AG20443 (cell line): ENCODE data around the gene IFITM5.

Source experiments
- DNase-seq: peaks from one replicate; pipeline ENCODE4 v3.0.0; 2012; ENCODE audit warnings: low spot score, mixed read lengths

The IFITM5 gene

GRCh38 chr11:283405-284104 is 15.8 kb downstream of the IFITM5 start:
- no peak for DNase-seq

- DNase-seq: no peak
Observed at GRCh38 chr11:282630-283360, 16.5 kb downstream of the IFITM5 start.

- DNase-seq: no peak
Observed at GRCh38 chr11:282171-282570, 17.2 kb downstream of the IFITM5 start.

- DNase-seq: no peak
Observed at GRCh38 chr11:281486-282161, 17.7 kb downstream of the IFITM5 start.

- no peak for DNase-seq
Observed at GRCh38 chr11:280706-281485, 18.4 kb downstream of the IFITM5 start.

GRCh38 chr11:279966-280705 is 19.2 kb downstream of the IFITM5 start:
- peak; percentile 70 for DNase-seq

GRCh38 chr11:279040-279965 is 20.0 kb downstream of the IFITM5 start:
- DNase-seq: no peak

GRCh38 chr11:278001-278951 is 21.1 kb downstream of the IFITM5 start, which contains the start of gene NLRP6:
TSS of gene NLRP6 (plus strand) at chr11:278407. CDS start at chr11:278570, 163 bp downstream.
- DNase-seq: no peak

- DNase-seq: no peak
Observed at GRCh38 chr11:276219-276618, 23.1 kb downstream of the IFITM5 start.

- no peak for DNase-seq
Observed at GRCh38 chr11:272931-273198, 26.5 kb downstream of the IFITM5 start.

- no peak for DNase-seq
Observed at GRCh38 chr11:272195-272930, 27.0 kb downstream of the IFITM5 start.

GRCh38 chr11:271319-271715 is 28.0 kb downstream of the IFITM5 start:
- no peak for DNase-seq

- DNase-seq: no peak
Observed at GRCh38 chr11:270451-271318, 28.6 kb downstream of the IFITM5 start.

- DNase-seq: no peak
Observed at GRCh38 chr11:269146-269890, 30.0 kb downstream of the IFITM5 start.

- peak; percentile 73 for DNase-seq
Observed at GRCh38 chr11:268716-269145, 30.6 kb downstream of the IFITM5 start.

- no peak for DNase-seq
Observed at GRCh38 chr11:267491-267994, 31.8 kb downstream of the IFITM5 start.
